Measurements from ENCODE around the gene CREB5.

The CREB5 gene

GRCh38 chr7:28434510-28434909 lies 22.2 kb downstream of the CREB5 start:
- no peak for DNase-seq (ENCODE audit: low read depth in 2 of 2)

- DNase-seq (ENCODE audit: low read depth in 2 of 2), result no peak
Observed at GRCh38 chr7:28435152-28435551, 22.8 kb downstream of the CREB5 start.

- no peak for DNase-seq (ENCODE audit: low read depth in 2 of 2)
Observed at GRCh38 chr7:28435732-28436378, 23.5 kb downstream of the CREB5 start.

GRCh38 chr7:28440055-28440601 lies 27.8 kb downstream of the CREB5 start:
- DNase-seq (ENCODE audit: low read depth in 2 of 2), result no peak

- DNase-seq (ENCODE audit: low read depth in 2 of 2), result no peak
Observed at GRCh38 chr7:28442540-28443420, 30.5 kb downstream of the CREB5 start.

GRCh38 chr7:28446131-28446530 lies 33.8 kb downstream of the CREB5 start:
- no peak for DNase-seq (ENCODE audit: low read depth in 2 of 2)

GRCh38 chr7:28447071-28447470 lies 34.8 kb downstream of the CREB5 start:
- no peak for DNase-seq (ENCODE audit: low read depth in 2 of 2)

- no peak for DNase-seq (ENCODE audit: low read depth in 2 of 2)
Observed at GRCh38 chr7:28448708-28449107, 36.4 kb downstream of the CREB5 start.

- no peak for DNase-seq (ENCODE audit: low read depth in 2 of 2)
Observed at GRCh38 chr7:28452681-28453080, 40.4 kb downstream of the CREB5 start.

GRCh38 chr7:28455486-28455885 lies 43.2 kb downstream of the CREB5 start:
- DNase-seq (ENCODE audit: low read depth in 2 of 2), result no peak

- DNase-seq (ENCODE audit: low read depth in 2 of 2), result no peak
Observed at GRCh38 chr7:28456044-28456443, 43.7 kb downstream of the CREB5 start.

- no peak for DNase-seq (ENCODE audit: low read depth in 2 of 2)
Observed at GRCh38 chr7:28458732-28459131, 46.4 kb downstream of the CREB5 start.

GRCh38 chr7:28459306-28459705 lies 47.0 kb downstream of the CREB5 start:
- DNase-seq (ENCODE audit: low read depth in 2 of 2), result no peak

GRCh38 chr7:28465697-28466096 lies 53.4 kb downstream of the CREB5 start:
- no peak for DNase-seq (ENCODE audit: low read depth in 2 of 2)

- DNase-seq (ENCODE audit: low read depth in 2 of 2), result no peak
Observed at GRCh38 chr7:28466341-28466740, 54.0 kb downstream of the CREB5 start.

GRCh38 chr7:28466885-28467284 lies 54.6 kb downstream of the CREB5 start:
- DNase-seq (ENCODE audit: low read depth in 2 of 2), result no peak

GRCh38 chr7:28469562-28469961 lies 57.2 kb downstream of the CREB5 start:
- DNase-seq (ENCODE audit: low read depth in 2 of 2), result no peak

GRCh38 chr7:28470344-28470743 lies 58.0 kb downstream of the CREB5 start:
- DNase-seq (ENCODE audit: low read depth in 2 of 2), result no peak

GRCh38 chr7:28472332-28472731 lies 60.0 kb downstream of the CREB5 start:
- no peak for DNase-seq (ENCODE audit: low read depth in 2 of 2)

GRCh38 chr7:28473571-28474281 lies 61.4 kb downstream of the CREB5 start:
- DNase-seq (ENCODE audit: low read depth in 2 of 2), result no peak

GRCh38 chr7:28474282-28474638 lies 61.9 kb downstream of the CREB5 start:
- DNase-seq (ENCODE audit: low read depth in 2 of 2), result no peak

GRCh38 chr7:28474640-28475039 lies 62.3 kb downstream of the CREB5 start:
- DNase-seq (ENCODE audit: low read depth in 2 of 2), result no peak
